Activated CD8-positive, alpha-beta T cell treated with anti-CD3 and anti-CD28 coated beads, Interleukin-2, amount 10 ng/mL, durations not matched to agents 7 days and 5 days (primary cell): ENCODE data around the gene KLHDC3. TPM values are rescaled to one million over a fixed set of nuclear protein-coding genes. Genes with fewer than 3 reads are reported as not detected.

Source experiments
- ATAC-seq: fragments of 150-1000 bp; cut with Tn5 transposase; one replicate; pipeline ENCODE4 v1.10.0; 2021; ENCODE audit warnings: moderate library complexity
- CTCF ChIA-PET: fragments of 350-600 bp; sonication (Branson Sonifier 250); formaldehyde crosslinking; loops from one replicate; lab custom pipeline; 2021; ENCODE audit warnings: antibody characterized with exemption; lab: Charles Lee
- POLR2A ChIA-PET: fragments of 350-600 bp; sonication (Branson Sonifier 250); formaldehyde crosslinking; loops from one replicate; lab custom pipeline; 2021; ENCODE audit warnings: antibody characterized with exemption; lab: Charles Lee
- DNase-seq: peaks from one replicate; pipeline ENCODE4 v3.0.0-alpha.2; 2020
- H3K27ac Mint-ChIP-seq: one replicate; pipeline ENCODE4 v1.8.0; 2021; ENCODE audit warnings: mild to moderate bottlenecking, mixed read lengths
- H3K27me3 Mint-ChIP-seq: one replicate; pipeline ENCODE4 v1.8.0; 2021; ENCODE audit warnings: low read depth, mixed read lengths
- H3K36me3 Mint-ChIP-seq: one replicate; pipeline ENCODE4 v1.8.0; 2021; ENCODE audit warnings: low read depth, mixed read lengths
- H3K4me1 Mint-ChIP-seq: one replicate; pipeline ENCODE4 v1.8.0; 2021; ENCODE audit warnings: low read depth, mixed read lengths
- H3K4me3 Mint-ChIP-seq: one replicate; pipeline ENCODE4 v1.8.0; 2021; ENCODE audit warnings: mild to moderate bottlenecking, mixed read lengths
- H3K9me3 Mint-ChIP-seq: one replicate; pipeline ENCODE4 v1.8.0; 2022; ENCODE audit warnings: mixed read lengths; ENCODE audit not compliant: insufficient read depth
- total RNA-seq, 2 experiments: library from RNA; stranded (reverse); gene quantifications; one replicate each; pipeline ENCODE4 v1.2.3, GENCODE V29; 2021

The KLHDC3 gene
- total RNA-seq, 2 experiments from 2014 or later = 75.4 to 76.0 TPM

DNA sequence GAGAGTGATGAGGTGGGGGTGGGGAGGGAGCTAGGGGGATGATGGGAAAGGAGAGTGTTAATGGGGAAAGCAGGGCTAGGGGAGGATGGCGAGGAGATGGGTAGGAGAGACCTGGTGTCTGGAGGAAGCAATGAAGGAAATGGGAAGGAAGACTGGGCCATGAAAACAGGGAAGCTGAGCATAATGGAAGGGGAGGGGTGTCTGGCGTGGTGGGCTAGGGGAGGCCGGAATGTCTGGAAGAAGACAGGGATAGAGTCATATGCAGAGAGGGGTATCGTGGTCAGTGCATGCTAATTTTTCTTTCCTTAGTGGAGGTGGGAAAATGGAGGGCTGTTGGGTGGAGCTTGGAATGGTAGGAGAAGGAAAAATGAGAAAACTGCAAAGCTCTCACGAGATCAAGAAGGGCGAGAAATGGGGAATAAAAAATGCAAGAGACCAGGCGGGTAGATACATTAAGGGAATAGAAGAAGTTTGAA is 423 bp downstream of the KLHDC3 start:
- DNase-seq (no peak), ATAC-seq (no peak)
- Mint-ChIP-seq H3K9me3 (no peaks in the 10 kb centered on the region), H3K36me3 (peaks cover 60% of the 10 kb centered on the region), H3K4me3 (peak overlapping the region; percentile 97), H3K27ac (peak overlapping the region; percentile 90), H3K27me3 (no peaks in the 10 kb centered on the region), H3K4me1 (peaks cover 43% of the 10 kb centered on the region)
- ChIA-PET CTCF (interaction anchor here (0.8 to 3.3 kb wide), 8 partner anchors 10 to 129 kb away, joined by 3 to 24 read pairs (median 3); partner anchors contain the start of genes CUL7 and MRPL2), POLR2A (interaction anchor here (0.9 to 4.5 kb wide), 8 partner anchors 13 to 85 kb away, joined by 3 to 22 read pairs (median 4); partner anchors contain the start of genes CNPY3, KLC4, MRPL2 and PEX6)

DNA sequence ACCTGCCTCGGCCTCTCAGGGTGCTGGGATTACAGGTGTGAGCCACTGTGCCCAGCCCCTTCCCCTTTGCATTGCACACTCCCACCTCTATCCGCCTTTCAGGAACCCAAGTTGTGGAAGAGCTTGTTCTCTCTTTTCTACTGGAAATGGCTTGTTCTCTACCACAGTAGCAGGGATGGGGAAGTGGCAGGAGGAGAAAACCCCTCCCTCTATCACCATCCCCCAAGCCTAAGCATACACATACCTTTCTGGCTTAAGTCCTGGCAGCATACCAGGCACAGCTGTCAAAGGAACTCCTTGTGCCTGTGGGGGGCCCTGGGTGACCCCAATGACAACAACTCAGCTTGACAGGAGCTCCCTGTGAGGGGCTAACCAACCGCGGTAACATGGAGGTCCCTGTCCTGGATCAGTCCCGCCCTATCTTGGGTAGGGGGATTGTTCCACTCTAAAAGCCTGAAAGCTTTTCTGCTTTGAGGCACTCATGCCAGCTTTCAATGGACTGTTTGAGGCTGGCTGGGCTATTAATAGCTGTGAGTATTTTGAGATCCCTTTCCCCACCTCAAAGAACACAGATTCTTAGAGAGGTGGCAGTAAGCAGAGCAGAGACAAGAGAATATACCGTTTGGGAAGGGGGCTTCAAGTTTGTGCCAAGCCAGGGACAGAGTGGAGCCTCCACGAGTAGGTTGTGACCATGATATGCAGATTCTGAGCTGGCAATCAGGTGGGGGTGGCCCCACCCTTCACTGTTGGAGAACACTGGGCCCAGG is 2.3 kb downstream of the KLHDC3 start:
- DNase-seq (no peak), ATAC-seq (no peak)
- POLR2A ChIA-PET = interaction anchor here (0.9 to 2.2 kb wide), 3 partner anchors 37 to 82 kb away, joined by 3 to 11 read pairs (median 4); partner anchors contain the start of genes KLC4, MRPL2 and PEX6
- Mint-ChIP-seq H3K36me3 (peaks cover 49% of the 10 kb centered on the region), H3K27ac (peak overlapping the region; percentile 35), H3K9me3 (no peaks in the 10 kb centered on the region), H3K27me3 (no peaks in the 10 kb centered on the region), H3K4me1 (peaks cover 52% of the 10 kb centered on the region), H3K4me3 (peak overlapping the region; percentile 40)
- CTCF ChIA-PET = interaction anchor here (1.1 kb wide), 1 partner anchor 9 kb away, joined by 3 read pairs; no protein-coding TSS in a partner anchor

DNA sequence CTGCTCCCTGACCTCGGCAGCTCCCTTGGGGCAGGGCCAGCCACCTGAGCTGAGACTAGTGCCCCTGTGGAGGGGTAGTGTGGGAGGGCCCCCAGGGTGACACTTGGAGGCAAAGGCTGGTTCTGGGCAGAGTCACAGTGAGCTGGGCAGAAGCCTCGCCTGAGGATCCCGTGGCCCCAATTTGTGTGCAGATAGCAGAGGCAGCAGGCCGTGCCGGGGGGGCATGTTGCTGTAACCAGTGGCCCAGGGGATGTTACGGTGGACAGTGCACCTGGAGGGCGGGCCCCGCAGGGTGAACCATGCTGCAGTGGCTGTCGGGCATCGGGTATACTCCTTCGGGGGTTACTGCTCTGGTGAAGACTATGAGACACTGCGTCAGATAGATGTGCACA is 2.9 kb downstream of the KLHDC3 start:
- no peak overlapping the region for H3K27ac Mint-ChIP-seq
- no peak overlapping the region for H3K4me3 Mint-ChIP-seq
- DNase-seq (no peak), ATAC-seq (no peak)
- H3K9me3 Mint-ChIP-seq = no peaks in the 10 kb centered on the region
- ChIA-PET POLR2A (interaction anchor here (0.9 kb wide), 2 partner anchors 38 to 42 kb away, joined by 3 to 4 read pairs; partner anchors contain the start of genes KLC4, MRPL2 and PEX6), CTCF (no interaction called here)
- no peaks in the 10 kb centered on the region for H3K27me3 Mint-ChIP-seq
- H3K4me1 Mint-ChIP-seq = peaks cover 48% of the 10 kb centered on the region
- H3K36me3 Mint-ChIP-seq = peaks cover 48% of the 10 kb centered on the region

DNA sequence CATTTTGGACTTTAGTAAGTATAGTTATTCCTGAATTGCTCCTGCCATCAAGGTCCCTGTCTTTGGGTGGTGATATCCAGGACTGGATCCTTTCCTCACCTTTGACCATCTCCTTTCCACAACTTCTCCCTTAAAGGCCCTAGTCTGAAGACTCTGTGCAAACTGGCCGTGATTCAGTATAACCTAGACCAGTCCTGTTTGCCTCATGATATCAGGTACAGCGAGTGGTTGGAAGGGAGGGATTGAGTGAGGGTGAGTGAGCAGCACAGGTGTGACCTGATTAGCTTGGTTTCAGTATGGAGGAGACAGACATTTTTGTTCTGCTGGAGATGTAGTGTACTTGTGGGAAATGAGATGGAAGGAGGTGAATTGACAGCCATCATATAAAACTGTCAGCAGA is 5.1 kb downstream of the KLHDC3 start:
- ChIA-PET POLR2A (no interaction called here), CTCF (no interaction called here)
- ATAC-seq (no peak), DNase-seq (no peak)
- peaks cover 42% of the 10 kb centered on the region for H3K4me1 Mint-ChIP-seq
- no peaks in the 10 kb centered on the region for H3K27me3 Mint-ChIP-seq
- peaks cover 33% of the 10 kb centered on the region for H3K36me3 Mint-ChIP-seq
- no peaks in the 10 kb centered on the region for H3K9me3 Mint-ChIP-seq
- no peak overlapping the region for H3K4me3 Mint-ChIP-seq
- no peak overlapping the region for H3K27ac Mint-ChIP-seq

DNA sequence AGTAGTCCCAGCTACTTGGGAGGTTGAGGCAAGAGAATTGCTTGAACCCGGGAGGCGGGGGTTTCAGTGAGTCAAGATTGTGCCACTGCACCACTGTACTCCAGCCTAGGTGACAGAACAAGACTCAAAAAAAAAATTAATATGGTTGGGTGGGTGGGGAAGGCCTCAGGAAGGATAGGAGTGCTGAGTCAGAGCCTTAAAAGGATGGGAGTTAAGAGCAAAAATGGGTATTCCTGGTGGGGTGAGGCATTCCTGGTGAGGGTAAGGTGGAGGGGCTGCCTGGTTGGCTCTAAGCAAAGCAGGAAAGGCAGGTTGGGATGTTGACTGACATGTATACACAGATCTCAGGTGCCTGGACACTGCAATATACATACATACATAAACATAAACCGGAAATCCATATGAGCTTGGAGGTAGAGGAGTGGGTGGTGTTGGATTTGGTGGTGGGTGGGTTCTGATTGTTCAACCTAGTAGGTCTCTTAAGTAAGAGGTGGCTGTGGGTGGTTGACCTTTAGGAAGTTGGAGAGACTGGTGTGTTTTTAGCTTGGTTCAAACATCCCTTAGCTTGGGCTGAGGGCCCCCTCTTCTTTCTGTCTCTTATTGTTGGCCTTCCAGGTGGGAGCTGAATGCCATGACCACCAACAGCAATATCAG is 6.1 kb downstream of the KLHDC3 start:
- POLR2A ChIA-PET = interaction anchor here (0.9 to 2.0 kb wide), 4 partner anchors 12 to 123 kb away, joined by 5 to 7 read pairs (median 6); partner anchors contain the start of genes CNPY3 and PEX6
- H3K9me3 Mint-ChIP-seq = no peaks in the 10 kb centered on the region
- CTCF ChIA-PET = interaction anchor here (1.3 to 2.6 kb wide), 4 partner anchors 17 to 123 kb away, joined by 3 to 16 read pairs (median 4); partner anchors contain the start of gene PEX6
- H3K27me3 Mint-ChIP-seq = no peaks in the 10 kb centered on the region
- no peak overlapping the region for H3K27ac Mint-ChIP-seq
- peaks cover 42% of the 10 kb centered on the region for H3K36me3 Mint-ChIP-seq
- ATAC-seq (no peak), DNase-seq (no peak)
- H3K4me1 Mint-ChIP-seq = peaks cover 37% of the 10 kb centered on the region
- no peak overlapping the region for H3K4me3 Mint-ChIP-seq

DNA sequence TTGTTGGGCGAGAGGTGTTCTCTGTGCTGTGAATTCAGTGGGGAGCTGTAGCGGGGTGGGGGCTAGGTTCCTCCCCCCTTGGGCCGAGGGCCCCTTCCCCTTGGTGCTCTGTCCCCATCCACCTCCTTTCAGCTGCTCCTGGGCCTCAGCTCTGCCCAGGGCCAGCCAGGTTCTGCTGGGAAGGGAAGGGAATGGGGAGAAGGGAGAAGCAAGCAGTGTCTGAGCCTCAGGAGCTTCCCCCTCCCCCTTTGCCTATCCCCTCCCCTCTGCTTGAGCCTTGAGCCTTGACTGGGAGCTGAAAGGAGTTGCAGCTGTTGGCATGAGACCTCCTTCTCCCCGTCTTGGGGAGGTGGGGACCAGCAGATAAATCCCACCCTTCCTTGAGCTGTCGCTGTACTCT is 6.8 kb downstream of the KLHDC3 start:
- Mint-ChIP-seq H3K27ac (peak overlapping the region; percentile 89), H3K4me1 (peaks cover 35% of the 10 kb centered on the region), H3K9me3 (no peaks in the 10 kb centered on the region), H3K4me3 (peak overlapping the region; percentile 83), H3K27me3 (no peaks in the 10 kb centered on the region), H3K36me3 (peaks cover 45% of the 10 kb centered on the region)
- no peak for ATAC-seq
- no peak for DNase-seq
- CTCF ChIA-PET = interaction anchor here (1.0 to 2.6 kb wide), 7 partner anchors 18 to 122 kb away, joined by 3 to 16 read pairs (median 4); partner anchors contain the start of genes CUL7 and PEX6
- POLR2A ChIA-PET = interaction anchor here (0.6 to 2.0 kb wide), 11 partner anchors 12 to 631 kb away, joined by 3 to 7 read pairs (median 5); partner anchors contain the start of genes CNPY3, CUL7, PEX6 and PPP2R5D

DNA sequence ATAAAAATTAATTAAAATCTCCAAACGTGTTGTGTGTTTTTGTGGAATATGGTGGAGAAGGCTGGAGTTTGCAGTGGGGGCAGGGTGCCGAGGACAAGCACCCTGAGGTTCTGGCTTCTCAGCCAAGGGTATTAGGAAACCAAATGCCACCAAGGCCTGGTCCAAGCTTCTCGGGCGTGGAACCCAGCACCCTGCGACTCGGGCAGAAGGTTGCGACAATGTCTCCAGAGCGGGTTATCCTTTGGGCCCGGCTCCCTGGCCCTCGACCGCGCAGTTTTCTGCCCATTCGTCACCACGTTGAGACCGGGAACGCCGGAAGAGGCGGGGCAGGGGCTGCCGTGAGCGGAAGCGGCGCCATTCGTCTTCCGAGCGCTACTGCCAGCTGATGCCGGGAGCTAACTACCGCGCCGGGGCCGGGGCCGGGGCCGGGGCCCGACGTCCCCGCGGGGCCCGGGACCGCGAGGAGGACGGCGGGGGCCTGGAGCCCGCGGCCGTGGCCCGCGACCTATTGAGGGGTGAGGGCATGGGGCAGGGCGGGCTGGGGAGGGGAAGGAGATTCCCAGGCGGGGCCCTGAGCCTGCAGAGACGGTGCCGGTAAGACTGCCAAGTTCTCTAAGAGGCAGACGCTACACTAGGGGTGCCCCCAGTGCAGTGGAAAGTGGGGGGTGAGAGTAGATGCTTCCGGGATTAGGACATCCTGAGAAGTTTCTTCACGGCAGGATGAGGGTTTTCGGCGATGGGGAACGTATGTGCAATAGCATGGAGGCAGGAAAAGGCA is 7.4 kb downstream of the KLHDC3 start, which contains the start of gene RRP36:
Gene RRP36 (plus strand): TSS at position 354 of the 778 bp plus-strand sequence. CDS start 32 bp downstream, at position 386.
- ATAC-seq (peak; percentile 79), DNase-seq (peak; percentile 65)
- H3K27ac Mint-ChIP-seq = peak within 1 kb of the TSS; percentile 92
- H3K36me3 Mint-ChIP-seq = peaks cover 45% of the 10 kb centered on the region
- POLR2A ChIA-PET = interaction anchor here (0.6 to 2.0 kb wide), 11 partner anchors 11 to 631 kb away, joined by 3 to 7 read pairs (median 5); partner anchors contain the start of genes CNPY3, CUL7, PEX6 and PPP2R5D
- no peaks in the 10 kb centered on the region for H3K9me3 Mint-ChIP-seq
- CTCF ChIA-PET = interaction anchor here (1.0 to 2.6 kb wide), 7 partner anchors 19 to 122 kb away, joined by 3 to 16 read pairs (median 4); partner anchors contain the start of genes CUL7 and PEX6
- H3K27me3 Mint-ChIP-seq = no peaks in the 10 kb centered on the region
- peaks cover 31% of the 10 kb centered on the region for H3K4me1 Mint-ChIP-seq
- peak within 1 kb of the TSS; percentile 90 for H3K4me3 Mint-ChIP-seq

DNA sequence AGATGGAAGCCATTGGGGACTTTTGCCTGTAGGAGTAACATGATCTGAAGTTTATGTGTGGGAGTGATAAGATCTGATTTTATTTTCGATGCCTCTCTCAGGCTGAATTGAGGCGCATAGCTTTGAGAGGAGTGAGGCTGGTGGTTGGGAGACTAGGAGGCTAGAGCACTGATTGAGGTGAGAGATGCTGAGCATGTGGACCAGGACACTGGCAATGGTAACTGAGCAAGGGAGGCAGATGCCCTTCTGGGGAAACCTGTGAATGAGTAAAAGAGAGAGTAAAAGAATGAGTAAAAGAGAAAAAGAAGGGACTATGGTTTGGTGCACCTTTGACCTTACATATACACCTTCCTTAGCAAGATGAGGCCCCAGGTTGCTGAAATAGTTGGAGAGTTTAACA is 10.4 kb downstream of the KLHDC3 start:
- no peak overlapping the region for H3K4me3 Mint-ChIP-seq
- H3K27me3 Mint-ChIP-seq = no peaks in the 10 kb centered on the region
- H3K27ac Mint-ChIP-seq = peak overlapping the region; percentile 28
- H3K9me3 Mint-ChIP-seq = no peaks in the 10 kb centered on the region
- DNase-seq (no peak), ATAC-seq (no peak)
- peaks cover 26% of the 10 kb centered on the region for H3K4me1 Mint-ChIP-seq
- peaks cover 45% of the 10 kb centered on the region for H3K36me3 Mint-ChIP-seq
- POLR2A ChIA-PET = no interaction called here
- CTCF ChIA-PET = interaction anchor here (0.8 to 1.0 kb wide), 2 partner anchors 8 to 10 kb away, joined by 3 read pairs; partner anchors contain the start of gene KLHDC3

DNA sequence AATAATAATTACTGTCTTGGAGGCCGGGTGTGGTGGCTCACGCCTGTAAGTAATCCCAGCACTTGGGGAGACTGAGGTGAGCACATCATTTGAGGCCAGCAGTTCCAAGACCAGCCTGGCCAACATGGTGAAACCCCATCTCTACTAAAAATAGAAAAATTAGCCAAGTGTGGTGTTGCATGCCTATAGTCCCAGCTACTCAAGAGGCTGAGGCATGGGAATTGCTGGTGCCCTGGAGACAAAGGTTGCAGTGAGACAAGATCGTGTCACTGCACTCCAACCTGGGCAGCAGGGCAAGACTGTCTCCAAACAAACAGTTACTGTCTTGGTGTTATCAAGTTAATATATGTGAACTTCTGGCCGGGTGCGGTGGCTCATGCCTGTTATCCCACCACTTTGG is 12.3 kb downstream of the KLHDC3 start:
- ATAC-seq = no peak
- POLR2A ChIA-PET = no interaction called here
- CTCF ChIA-PET = interaction anchor here (0.5 kb wide), 1 partner anchor 16 kb away, joined by 5 read pairs; no protein-coding TSS in a partner anchor
- no peak for DNase-seq
- Mint-ChIP-seq H3K27me3 (no peaks in the 10 kb centered on the region), H3K9me3 (no peaks in the 10 kb centered on the region), H3K4me1 (peaks cover 17% of the 10 kb centered on the region), H3K36me3 (peaks cover 50% of the 10 kb centered on the region), H3K27ac (no peak overlapping the region), H3K4me3 (no peak overlapping the region)

DNA sequence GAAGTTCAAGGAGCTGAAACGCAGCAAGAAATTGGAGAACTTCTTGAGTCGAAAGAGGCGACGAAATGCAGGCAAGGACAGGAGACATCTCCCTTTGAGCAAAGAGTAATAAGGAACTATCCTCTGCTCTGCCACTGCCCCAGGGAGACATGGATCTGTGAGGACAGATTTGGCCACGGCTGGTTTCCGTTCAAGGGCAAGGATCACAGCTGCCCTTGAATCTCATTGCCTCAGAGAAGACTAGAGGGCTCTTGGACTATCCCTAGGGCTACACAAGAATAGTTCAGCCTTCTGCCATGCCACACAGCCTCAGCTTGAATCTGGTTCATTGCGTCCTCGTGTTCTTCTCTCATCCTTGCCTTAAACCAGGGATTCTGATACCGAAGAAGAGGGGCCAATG is 15.1 kb downstream of the KLHDC3 start:
- Mint-ChIP-seq H3K36me3 (peaks cover 58% of the 10 kb centered on the region), H3K27me3 (no peaks in the 10 kb centered on the region), H3K27ac (no peak overlapping the region), H3K4me3 (no peak overlapping the region), H3K9me3 (no peaks in the 10 kb centered on the region), H3K4me1 (peaks cover 7% of the 10 kb centered on the region)
- ATAC-seq (no peak), DNase-seq (no peak)
- POLR2A ChIA-PET = no interaction called here
- CTCF ChIA-PET = interaction anchor here (1.0 kb wide), 1 partner anchor 115 kb away, joined by 3 read pairs; no protein-coding TSS in a partner anchor
